HG02588 (cell line): ENCODE measurements around the gene CDH4.

Experiments used
- ATAC-seq: cut with Tn5 transposase; IDR thresholded peaks from one replicate; pipeline ENCODE4 v1.9.1; 2021; ENCODE audit warnings: mild to moderate bottlenecking, moderate library complexity; ENCODE audit not compliant: unreplicated experiment

Gene CDH4

GRCh38 chr20:61819921-61820825 is 568.1 kb downstream of the CDH4 start:
- ATAC-seq: no peak

GRCh38 chr20:61821735-61822134 is 569.7 kb downstream of the CDH4 start:
- no peak for ATAC-seq

DNA sequence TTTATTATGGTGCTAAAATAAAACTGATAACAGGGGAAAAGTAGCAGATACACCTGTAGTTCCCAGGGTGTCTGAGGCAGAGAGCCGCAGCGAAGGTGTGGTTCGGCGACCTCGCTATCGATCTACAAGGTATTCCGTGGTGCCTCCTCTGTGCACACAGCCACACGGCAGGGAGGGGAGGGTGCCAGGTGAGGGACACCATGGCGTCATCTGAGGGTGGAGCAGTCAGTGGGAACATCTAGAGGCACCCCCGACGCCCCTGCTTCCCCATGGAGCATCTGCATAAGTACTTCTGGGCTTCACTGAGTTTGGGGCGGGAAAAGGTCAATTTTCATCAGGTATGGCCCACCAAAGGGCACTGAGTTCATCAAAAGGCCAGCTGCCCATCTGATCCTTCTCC is 570.3 kb downstream of the CDH4 start:
- ATAC-seq: no peak

DNA sequence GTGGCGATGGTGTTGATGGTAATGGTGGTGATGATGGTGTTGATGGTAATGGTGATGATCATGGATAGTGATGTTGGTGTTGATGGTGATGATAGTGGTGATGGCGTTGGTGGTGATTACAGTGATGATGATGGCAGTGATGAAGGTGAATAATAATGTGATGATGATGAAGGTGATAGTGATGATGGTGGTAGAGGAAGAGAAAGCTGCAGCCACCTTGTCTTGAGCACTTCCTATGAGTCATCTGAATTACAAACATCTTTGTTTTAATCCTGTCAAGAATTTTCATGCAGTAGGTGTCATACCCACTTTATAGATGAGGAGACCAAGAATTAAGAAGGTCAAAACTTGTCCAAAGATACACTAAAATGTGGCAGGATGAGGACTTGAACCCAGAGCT is 571.2 kb downstream of the CDH4 start:
- ATAC-seq: no peak

DNA sequence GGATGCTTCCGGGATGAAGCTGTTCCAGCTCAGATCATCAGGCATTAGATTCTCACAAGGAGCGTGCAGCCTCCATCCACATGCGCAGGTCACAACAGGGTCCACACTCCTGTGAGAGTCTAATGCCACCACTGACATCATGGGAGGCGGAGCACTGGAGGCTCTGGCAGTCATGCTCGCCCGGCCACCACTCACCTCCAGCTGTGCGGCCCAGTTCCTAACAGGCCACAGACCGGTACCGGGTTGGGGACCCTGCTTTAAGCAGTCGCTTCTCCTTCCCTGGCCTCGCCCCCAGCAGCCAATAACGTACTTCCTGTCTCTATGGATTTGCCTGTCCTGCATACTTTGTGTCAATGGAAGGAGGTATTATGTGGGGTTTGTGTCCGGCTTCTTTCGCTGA is 576.8 kb downstream of the CDH4 start:
- no peak for ATAC-seq

GRCh38 chr20:61829526-61829925 is 577.5 kb downstream of the CDH4 start:
- no peak for ATAC-seq

- no peak for ATAC-seq
Measured at GRCh38 chr20:61830241-61830930, 578.3 kb downstream of the CDH4 start.

DNA sequence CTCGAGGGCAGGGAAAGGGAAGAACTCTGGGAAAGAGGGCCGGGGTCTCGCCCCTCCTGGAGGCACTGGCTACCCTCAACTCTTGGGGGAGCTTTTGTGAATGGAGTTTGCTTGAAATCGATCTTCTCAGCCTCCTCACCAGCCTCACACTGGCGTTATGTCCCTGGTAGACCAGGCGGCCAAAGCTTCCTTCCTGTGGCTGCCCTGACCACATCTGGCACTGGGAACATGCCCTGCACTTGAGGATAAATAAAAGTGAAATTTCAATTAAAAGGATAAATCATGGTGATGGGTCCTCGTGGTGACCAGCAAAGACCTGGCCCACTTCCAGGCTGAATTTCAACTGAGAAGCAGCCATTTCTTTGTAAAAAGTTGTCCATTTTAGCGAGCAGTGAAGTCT is 578.9 kb downstream of the CDH4 start:
- ATAC-seq: no peak

GRCh38 chr20:61832181-61832580 is 580.1 kb downstream of the CDH4 start:
- ATAC-seq: no peak

GRCh38 chr20:61833807-61834610 is 581.9 kb downstream of the CDH4 start:
- ATAC-seq: no peak

DNA sequence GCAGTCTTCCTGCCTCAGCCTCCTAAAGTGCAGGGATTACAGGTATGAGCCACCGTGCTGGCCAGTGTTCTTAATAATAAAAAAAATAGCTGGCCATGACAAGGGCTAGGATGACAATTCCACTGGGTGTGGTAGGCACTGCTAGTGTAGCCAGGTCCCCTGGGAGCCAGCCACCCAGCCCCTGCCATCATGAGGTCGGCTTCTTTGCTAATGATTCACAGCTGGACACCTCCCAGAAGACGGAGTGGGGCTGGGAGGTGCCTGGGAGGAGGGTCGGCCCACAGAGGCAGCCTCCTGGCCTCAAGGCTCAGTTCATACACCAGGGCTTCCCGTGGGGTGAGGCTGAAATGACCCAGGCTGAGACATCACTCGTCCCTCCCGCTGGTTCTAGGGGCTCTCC is 583.2 kb downstream of the CDH4 start:
- ATAC-seq: no peak

- no peak for ATAC-seq
Measured at GRCh38 chr20:61835791-61836350, 583.8 kb downstream of the CDH4 start.

- no peak for ATAC-seq
Measured at GRCh38 chr20:61837200-61837599, 585.1 kb downstream of the CDH4 start.

DNA sequence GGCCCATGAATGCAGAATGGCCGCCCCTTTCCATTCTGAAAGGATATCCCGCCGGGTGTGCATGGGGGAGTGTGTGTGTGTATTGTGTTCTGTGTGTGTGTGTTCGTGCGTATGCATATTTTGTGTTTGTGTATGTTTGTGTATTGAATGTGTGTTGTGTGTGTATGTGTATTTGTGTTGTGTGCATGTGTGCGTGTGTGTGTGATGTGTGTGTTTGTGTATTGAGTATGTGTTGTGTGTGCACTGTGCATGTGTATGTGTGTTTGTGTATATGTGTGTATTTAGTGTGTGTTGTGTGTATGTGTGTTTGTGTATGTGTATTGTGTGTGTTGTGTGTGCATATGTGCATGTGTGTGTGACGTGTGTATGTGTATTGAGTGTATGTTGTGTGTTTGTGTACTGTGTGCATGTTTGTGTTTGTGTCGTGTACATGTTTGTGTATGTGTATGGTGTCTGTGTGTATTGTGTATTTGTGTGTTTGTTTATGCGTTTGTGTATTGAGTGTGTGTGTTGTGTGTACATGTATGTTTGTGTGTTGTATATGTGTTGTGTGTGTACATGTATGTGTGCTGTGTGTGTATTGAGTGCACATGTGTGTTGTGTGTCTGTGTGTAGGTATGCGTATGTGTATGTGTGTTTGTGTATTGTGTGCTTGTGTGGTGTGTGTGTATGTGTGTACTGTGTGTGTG is 587.3 kb downstream of the CDH4 start:
- no peak for ATAC-seq

- ATAC-seq: no peak
Measured at GRCh38 chr20:61839912-61840778, 588.1 kb downstream of the CDH4 start.

GRCh38 chr20:61840779-61841455 is 588.9 kb downstream of the CDH4 start:
- ATAC-seq: no peak

- ATAC-seq: no peak
Measured at GRCh38 chr20:61841551-61841950, 589.5 kb downstream of the CDH4 start.

DNA sequence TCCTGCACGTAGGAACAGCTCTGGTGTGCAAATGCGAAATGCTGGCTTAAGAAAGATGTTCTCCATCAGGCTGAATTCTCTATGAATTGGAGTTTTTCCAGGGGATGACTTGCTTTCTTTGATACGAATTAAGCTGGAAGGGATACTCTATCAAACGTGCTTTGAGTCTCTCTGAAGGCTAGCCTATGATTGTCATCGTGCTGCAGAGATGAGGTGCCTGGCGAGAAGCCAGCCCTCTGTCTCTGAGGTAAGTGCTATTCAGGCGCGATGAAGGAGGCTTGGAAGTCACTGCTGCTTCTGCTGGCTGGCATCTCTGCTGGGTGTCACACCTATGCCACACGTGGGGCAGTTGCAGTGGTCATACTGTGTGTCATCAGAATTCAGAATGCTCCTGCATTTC is 589.9 kb downstream of the CDH4 start:
- no peak for ATAC-seq

GRCh38 chr20:61844621-61845020 is 592.6 kb downstream of the CDH4 start:
- ATAC-seq: no peak
